ENCODE results near the gene LAMB2.

- TF ChIP-seq CTCF (IDR thresholded peaks at IDR 0.05), result no peak
- no peak for TF ChIP-seq EZH2 (IDR thresholded peaks at IDR 0.05)
Measured at GRCh38 chr3:49135499-49135898, 2.6 kb upstream of the LAMB2 start.
